H4 (cell line): ENCODE results near the gene RTP5. TPM values are rescaled to one million over a fixed set of nuclear protein-coding genes. Genes with fewer than 3 reads are reported as not detected.
"Not testable (repeated sequence)": the region's sequence is repeated elsewhere in the genome, so short reads cannot be mapped to it uniquely, and the experiment has no call there.

Source experiments
- DNase-seq: peaks from one replicate; pipeline ENCODE4 v3.0.0-alpha.2; 2015; ENCODE audit warnings: low spot score
- total RNA-seq: library from RNA; depleted of rRNA; stranded (reverse); fragments of >200 nt; shearing (Covaris generic); gene quantifications from 2 replicates; pipeline ENCODE4 v1.2.3, GENCODE V29; 2014; rRNA removed

RTP5 gene
- total RNA-seq, 1 experiment from 2014 or later = not detected

DNA sequence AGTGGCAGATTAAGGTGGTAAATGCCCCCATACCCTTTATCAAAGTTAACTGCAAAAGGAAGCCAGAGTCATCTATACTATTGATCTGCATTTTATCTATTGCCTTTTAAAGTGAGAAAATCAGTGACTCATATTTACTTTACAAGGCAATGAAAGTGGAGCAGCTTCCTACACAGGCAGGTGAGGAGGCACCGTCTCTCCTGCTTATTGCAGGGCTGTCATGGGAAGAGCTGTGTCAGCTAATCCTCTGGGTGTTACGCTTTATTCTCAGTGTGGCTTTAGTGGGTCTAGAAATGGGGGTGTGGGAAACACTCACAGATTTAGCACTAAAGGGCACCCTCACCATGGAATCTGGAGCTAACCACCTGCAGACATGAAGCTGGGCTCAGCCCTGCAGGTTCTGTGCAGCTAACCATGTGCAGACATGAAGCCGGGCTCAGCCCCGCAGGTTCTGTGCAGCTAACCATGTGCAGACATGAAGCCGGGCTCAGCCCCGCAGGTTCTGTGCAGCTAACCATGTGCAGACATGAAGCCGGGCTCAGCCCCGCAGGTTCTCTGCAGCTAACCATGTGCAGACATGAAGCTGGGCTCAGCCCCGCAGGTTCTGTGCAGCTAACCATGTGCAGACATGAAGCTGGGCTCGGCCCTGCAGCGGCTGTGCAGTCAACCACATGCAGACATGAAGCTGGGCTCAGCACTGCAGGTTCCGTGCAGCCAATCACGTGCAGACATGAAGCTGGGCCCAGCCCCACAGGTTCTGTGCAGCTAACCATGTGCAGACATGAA is 53.5 kb downstream of the RTP5 start:
- not testable (repeated sequence) for DNase-seq

Other genes with a start within 250 kb of the RTP5 start
- gene THAP4, start 232.6 kb upstream of the RTP5 start, total RNA-seq = 30.1 and 39.9 TPM in 2 replicates
- 65.7 and 72.8 TPM in 2 replicates for gene ATG4B, start 232.0 kb upstream of the RTP5 start, total RNA-seq
- gene DTYMK, start 182.9 kb upstream of the RTP5 start, total RNA-seq = 87.5 and 96.1 TPM in 2 replicates
- 9.1 and 21.8 TPM in 2 replicates for gene ING5, start 167.7 kb upstream of the RTP5 start, total RNA-seq
- 7.2 and 10.4 TPM in 2 replicates for gene D2HGDH, start 135.1 kb upstream of the RTP5 start, total RNA-seq
- not detected in 2 replicates for gene GAL3ST2, start 92.9 kb upstream of the RTP5 start, total RNA-seq
- gene NEU4, start 60.5 kb upstream of the RTP5 start, total RNA-seq = not detected in 2 replicates
- not detected in 2 replicates for gene PDCD1, start 10.8 kb upstream of the RTP5 start, total RNA-seq